Muscle of leg (tissue), 11 donors: ENCODE data around the gene ZNRD2. TPM values are rescaled to one million over a fixed set of nuclear protein-coding genes. Genes with fewer than 3 reads are reported as not detected.
A peak's percentile ranks its signal among the peaks of the same experiment; 100 is the strongest.

Experiments used
- DNase-seq: peaks from one replicate; pipeline ENCODE4 v3.0.0; 2013
- H3K27ac ChIP-seq: one replicate; pipeline ENCODE4 v1.5.1; 2013; ENCODE audit warnings: mild to moderate bottlenecking, low read length, control low read depth
- H3K27me3 ChIP-seq: one replicate; pipeline ENCODE4 v1.6.1; 2013; ENCODE audit warnings: low read length; ENCODE audit not compliant: control insufficient read depth, insufficient read depth
- H3K36me3 ChIP-seq: one replicate; pipeline ENCODE4 v1.6.1; 2013; ENCODE audit warnings: low read length; ENCODE audit not compliant: control insufficient read depth, insufficient read depth
- H3K4me1 ChIP-seq: one replicate; pipeline ENCODE4 v1.6.1; 2013; ENCODE audit warnings: low read length; ENCODE audit not compliant: control insufficient read depth, insufficient read depth
- H3K4me3 ChIP-seq: one replicate; pipeline ENCODE4 v1.5.1; 2013; ENCODE audit warnings: low read length, control low read depth
- H3K9me3 ChIP-seq: replicated peaks from 2 replicates; pipeline ENCODE4 v1.6.1; 2013; ENCODE audit warnings: low read depth, low read length; ENCODE audit not compliant: control insufficient read depth
- WGBS: methylation state at CpG from one replicate; pipeline ENCODE4 v1.1.5; 2013; ENCODE audit warnings: missing lambda C conversion rate; ENCODE audit not compliant: insufficient coverage; 5-methylcytosine and 5-hydroxymethylcytosine counted together
- polyA plus RNA-seq, 8 donors: library from polyadenylated mRNA; unstranded; fragments of 120-200 nt; gene quantifications; one replicate each; pipeline versions ENCODE4 v1.2.1 to v1.2.3, GENCODE V29; 2013; ENCODE audit warnings: inconsistent platforms in 1 of 8, low replicate concordance in 1 of 8; ENCODE audit not compliant: insufficient read length in 8 of 8, insufficient read depth in 1 of 8
- total RNA-seq: library from RNA; stranded (reverse); fragments of 120-200 nt; gene quantifications from one replicate; pipeline ENCODE4 v1.2.4, GENCODE V29; 2013

Gene ZNRD2
- total and polyA plus RNA-seq, 9 donors, result 24.4 to 63.1 (median 56.5) TPM

- no peak for DNase-seq
- Histone ChIP-seq H3K27ac (no peak overlapping the region), H3K9me3 (no peaks in the 10 kb centered on the region), H3K36me3 (peaks cover 68% of the 10 kb centered on the region), H3K27me3 (peaks cover 3% of the 10 kb centered on the region), H3K4me1 (peaks cover 64% of the 10 kb centered on the region), H3K4me3 (no peak overlapping the region)
- 90% methylated on average over 4 of the region's 4 CpGs for WGBS
Measured at GRCh38 chr11:65579291-65579690, 9.0 kb downstream of the ZNRD2 start.

GRCh38 chr11:65580031-65580692 is 9.9 kb downstream of the ZNRD2 start:
- Histone ChIP-seq H3K9me3 (no peaks in the 10 kb centered on the region), H3K4me1 (peaks cover 63% of the 10 kb centered on the region), H3K27me3 (peaks cover 4% of the 10 kb centered on the region), H3K27ac (no peak overlapping the region), H3K36me3 (peaks cover 68% of the 10 kb centered on the region), H3K4me3 (no peak overlapping the region)
- DNase-seq, result no peak
- WGBS, result 90% methylated on average over 13 of the region's 19 CpGs

- H3K9me3 ChIP-seq, result no peaks in the 10 kb centered on the region
- peaks cover 63% of the 10 kb centered on the region for H3K4me1 ChIP-seq
- H3K27ac ChIP-seq, result no peak overlapping the region
- no peak for DNase-seq
- peaks cover 4% of the 10 kb centered on the region for H3K27me3 ChIP-seq
- WGBS, result 100% methylated on average over 1 of the region's 8 CpGs
- H3K36me3 ChIP-seq, result peaks cover 71% of the 10 kb centered on the region
- H3K4me3 ChIP-seq, result no peak overlapping the region
Measured at GRCh38 chr11:65580756-65581155, 10.5 kb downstream of the ZNRD2 start.

DNA sequence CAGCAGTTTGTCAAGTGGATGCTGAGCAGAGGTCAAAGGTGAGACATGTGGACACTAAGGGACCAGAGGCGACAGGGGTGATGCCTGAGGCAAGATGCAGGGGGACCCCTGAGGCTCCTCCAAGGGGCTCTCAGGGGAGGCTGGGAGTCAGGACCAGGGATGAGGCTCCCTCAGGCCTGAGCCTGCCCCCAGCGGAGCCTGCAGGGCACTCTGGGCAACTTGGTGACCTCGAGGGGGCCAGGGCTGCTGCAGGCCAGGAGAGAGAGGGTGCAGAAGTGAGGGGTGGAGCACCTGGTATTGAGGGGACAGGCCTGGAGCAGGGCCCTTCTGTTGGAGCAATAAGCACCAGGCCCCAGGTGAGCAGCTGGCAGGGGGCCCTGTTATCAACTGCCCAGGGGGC is 11.7 kb downstream of the ZNRD2 start:
- Histone ChIP-seq H3K4me1 (peaks cover 67% of the 10 kb centered on the region), H3K27me3 (peaks cover 4% of the 10 kb centered on the region), H3K27ac (no peak overlapping the region), H3K9me3 (no peaks in the 10 kb centered on the region), H3K4me3 (no peak overlapping the region), H3K36me3 (peaks cover 83% of the 10 kb centered on the region)
- 91% methylated on average over 3 of the region's 3 CpGs for WGBS
- no peak for DNase-seq

GRCh38 chr11:65583589-65583988 is 13.3 kb downstream of the ZNRD2 start:
- Histone ChIP-seq H3K36me3 (peaks cover 92% of the 10 kb centered on the region), H3K4me1 (peaks cover 67% of the 10 kb centered on the region), H3K27me3 (peaks cover 4% of the 10 kb centered on the region), H3K9me3 (no peaks in the 10 kb centered on the region), H3K4me3 (no peak overlapping the region), H3K27ac (peak overlapping the region; percentile 20)
- 68% methylated on average over 2 of the region's 10 CpGs for WGBS
- no peak for DNase-seq

GRCh38 chr11:65584106-65584505 is 13.8 kb downstream of the ZNRD2 start:
- no peak for DNase-seq
- Histone ChIP-seq H3K4me3 (no peak overlapping the region), H3K36me3 (peaks cover 91% of the 10 kb centered on the region), H3K27ac (peak overlapping the region; percentile 53), H3K27me3 (peaks cover 4% of the 10 kb centered on the region), H3K9me3 (no peaks in the 10 kb centered on the region), H3K4me1 (peaks cover 69% of the 10 kb centered on the region)
- WGBS, result 87% methylated on average over 3 of the region's 8 CpGs

GRCh38 chr11:65584723-65585171 is 14.5 kb downstream of the ZNRD2 start:
- no peaks in the 10 kb centered on the region for H3K9me3 ChIP-seq
- no peak overlapping the region for H3K4me3 ChIP-seq
- H3K27ac ChIP-seq, result no peak overlapping the region
- DNase-seq, result no peak
- 48% methylated on average over 40 of the region's 46 CpGs for WGBS
- peaks cover 88% of the 10 kb centered on the region for H3K36me3 ChIP-seq
- H3K27me3 ChIP-seq, result peaks cover 4% of the 10 kb centered on the region
- H3K4me1 ChIP-seq, result peaks cover 75% of the 10 kb centered on the region

DNA sequence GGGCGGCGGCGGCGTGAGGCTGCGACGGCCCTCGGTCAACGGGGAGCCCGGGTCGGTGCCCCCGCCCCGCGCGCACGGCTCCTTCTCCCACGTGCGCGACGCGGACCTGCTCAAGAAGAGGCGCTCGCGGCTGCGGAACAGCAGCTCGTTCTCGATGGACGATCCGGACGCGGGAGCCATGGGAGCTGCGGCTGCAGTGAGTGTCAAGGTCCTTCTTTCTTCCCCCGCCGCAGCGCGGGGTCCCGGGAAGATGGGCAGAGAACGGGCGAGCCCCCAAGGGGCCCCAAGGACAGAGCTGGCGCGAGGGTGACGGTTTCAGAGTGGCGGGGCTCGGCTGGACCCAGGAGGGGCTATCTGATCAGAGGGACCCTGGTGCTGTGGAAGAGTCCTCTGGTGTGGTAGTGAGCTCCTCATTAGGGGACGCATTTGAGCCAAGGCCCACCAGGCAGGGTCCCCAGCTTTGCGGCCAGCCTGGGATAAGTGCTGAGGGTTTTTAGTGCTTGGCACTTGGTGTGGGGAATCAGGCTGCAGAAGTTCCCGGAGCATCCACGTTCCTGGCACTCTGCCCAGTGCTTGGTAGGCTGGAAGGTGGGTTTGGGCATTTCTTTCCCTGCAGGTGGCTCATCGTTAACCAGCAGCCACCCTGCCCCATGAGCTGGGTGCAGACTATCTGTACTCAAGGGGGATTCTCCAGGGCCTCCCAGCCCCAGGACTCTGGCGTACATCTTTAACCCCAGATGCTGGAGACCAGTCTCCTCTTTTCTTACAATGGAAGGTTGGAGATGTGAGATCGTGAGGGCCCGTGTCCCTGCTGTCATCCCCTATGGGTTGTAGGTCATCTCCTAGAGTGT is 15.3 kb downstream of the ZNRD2 start:
- H3K27me3 ChIP-seq, result peaks cover 4% of the 10 kb centered on the region
- WGBS, result 52% methylated on average over 46 of the region's 51 CpGs
- DNase-seq, result no peak
- H3K36me3 ChIP-seq, result peaks cover 86% of the 10 kb centered on the region
- H3K4me3 ChIP-seq, result no peak overlapping the region
- H3K9me3 ChIP-seq, result no peaks in the 10 kb centered on the region
- peaks cover 79% of the 10 kb centered on the region for H3K4me1 ChIP-seq
- H3K27ac ChIP-seq, result peak overlapping the region; percentile 53

DNA sequence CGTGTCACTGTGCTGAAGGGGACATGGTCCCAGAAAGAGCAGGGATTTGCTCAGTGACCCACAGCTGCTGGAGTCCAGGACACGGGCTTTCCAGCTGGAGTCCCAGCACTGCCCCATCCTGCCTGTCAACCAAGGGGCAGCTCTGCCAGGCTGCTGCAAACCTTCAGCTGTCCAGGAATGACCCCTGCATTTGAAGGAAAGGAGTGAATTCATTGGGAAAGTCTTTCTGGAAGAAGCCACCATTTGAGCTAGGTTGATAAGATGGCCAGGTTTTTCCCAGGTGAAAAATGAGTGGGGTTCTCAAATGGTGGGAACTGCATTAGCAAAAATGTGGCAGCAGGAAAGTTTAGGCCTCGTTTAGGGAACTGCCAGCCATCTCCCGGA is 16.0 kb downstream of the ZNRD2 start:
- peaks cover 85% of the 10 kb centered on the region for H3K36me3 ChIP-seq
- H3K4me1 ChIP-seq, result peaks cover 84% of the 10 kb centered on the region

DNA sequence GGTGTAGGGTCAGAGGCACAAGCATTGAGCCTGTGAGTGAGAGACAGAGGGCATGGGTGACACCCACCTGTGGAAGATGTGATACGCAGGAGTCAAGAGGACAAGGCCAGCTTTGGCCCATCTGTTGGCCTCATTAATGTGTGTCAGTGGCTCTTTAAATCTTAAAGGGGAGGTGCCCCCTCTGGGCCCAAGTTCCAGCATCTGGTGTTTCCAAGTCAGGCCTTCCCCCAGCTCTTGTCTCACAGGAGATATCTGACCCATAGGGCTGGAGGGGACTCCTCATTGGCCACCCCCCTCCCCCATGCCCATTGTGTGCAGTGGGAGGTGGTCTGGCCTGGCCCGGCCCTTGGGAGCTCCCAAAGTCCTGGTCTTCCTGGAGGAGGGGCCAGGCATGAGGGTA is 16.4 kb downstream of the ZNRD2 start:
- Histone ChIP-seq H3K4me3 (no peak overlapping the region), H3K9me3 (no peaks in the 10 kb centered on the region), H3K27me3 (peaks cover 4% of the 10 kb centered on the region), H3K36me3 (peaks cover 81% of the 10 kb centered on the region), H3K4me1 (peaks cover 87% of the 10 kb centered on the region), H3K27ac (peak overlapping the region; percentile 53)
- DNase-seq, result peak; percentile 76
- 57% methylated on average over 1 of the region's 2 CpGs for WGBS

More for the DNA sequence above, 16.0 kb downstream of the ZNRD2 start:
- H3K4me3 ChIP-seq, result no peak overlapping the region
- 52% methylated on average over 4 of the region's 4 CpGs for WGBS
- H3K27ac ChIP-seq, result peak overlapping the region; percentile 53
- peaks cover 4% of the 10 kb centered on the region for H3K27me3 ChIP-seq
- no peak for DNase-seq
- H3K9me3 ChIP-seq, result no peaks in the 10 kb centered on the region
